IPS DF 6.9 (cell line): Measurements from ENCODE around the gene NLE1.
A peak's percentile ranks its signal among the peaks of the same experiment; 100 is the strongest.
"Not testable (repeated sequence)": the region's sequence is repeated elsewhere in the genome, so short reads cannot be mapped to it uniquely, and the experiment has no call there.

Experiments
- DNase-seq: peaks from one replicate; pipeline ENCODE4 v3.0.0-alpha.2; 2013; ENCODE audit warnings: low read depth, low spot score
- H3K27ac ChIP-seq: one replicate; pipeline ENCODE4 v1.5.1; 2013; ENCODE audit warnings: low read length, control low read depth
- H3K27me3 ChIP-seq: 2 replicates; pipeline ENCODE4 v1.6.1; 2013; ENCODE audit warnings: mild to moderate bottlenecking, low read length; ENCODE audit not compliant: control insufficient read depth, insufficient read depth
- H3K36me3 ChIP-seq: 2 replicates; pipeline ENCODE4 v1.6.1; 2013; ENCODE audit warnings: low read length; ENCODE audit not compliant: control insufficient read depth, insufficient read depth
- H3K4me1 ChIP-seq: 2 replicates; pipeline ENCODE4 v1.6.1; 2013; ENCODE audit warnings: low read length; ENCODE audit not compliant: control insufficient read depth, insufficient read depth
- H3K4me3 ChIP-seq: 2 replicates; pipeline ENCODE4 v1.5.1; 2013; ENCODE audit warnings: mild to moderate bottlenecking, low read length
- H3K9me3 ChIP-seq: 2 replicates; pipeline ENCODE4 v1.6.1; 2013; ENCODE audit warnings: low read length, inconsistent platforms; ENCODE audit not compliant: control insufficient read depth, insufficient read depth
- WGBS: extraction: QIAGEN DNeasy Blood & Tissue Kit; methylation state at CpG from one replicate; pipeline ENCODE4 v1.1.7; 2013; ENCODE audit warnings: mixed read lengths, missing lambda C conversion rate; ENCODE audit not compliant: insufficient read length, insufficient coverage; 5-methylcytosine and 5-hydroxymethylcytosine counted together

Gene NLE1

GRCh38 chr17:35101725-35102124 is 40.4 kb downstream of the NLE1 start:
- no peak for DNase-seq
- no peak overlapping the region for H3K27ac ChIP-seq
- no peaks in the 10 kb centered on the region for H3K27me3 ChIP-seq
- peaks cover 9% of the 10 kb centered on the region; the same call in 1 of the 2 replicates for H3K36me3 ChIP-seq
- 100% methylated on average over 1 of the region's 2 CpGs for WGBS
- H3K4me3 ChIP-seq = no peak overlapping the region
- H3K9me3 ChIP-seq = no peaks in the 10 kb centered on the region
- no peaks in the 10 kb centered on the region for H3K4me1 ChIP-seq

GRCh38 chr17:35101036-35101435 is 41.1 kb downstream of the NLE1 start:
- no CpG with 5 or more reads among the region's 14 CpGs for WGBS
- no peak overlapping the region for H3K4me3 ChIP-seq
- H3K36me3 ChIP-seq = peaks cover 9% of the 10 kb centered on the region; the same call in 1 of the 2 replicates
- H3K27ac ChIP-seq = no peak overlapping the region
- H3K4me1 ChIP-seq = no peaks in the 10 kb centered on the region
- DNase-seq = no peak
- no peaks in the 10 kb centered on the region for H3K27me3 ChIP-seq
- H3K9me3 ChIP-seq = no peaks in the 10 kb centered on the region

- H3K27me3 ChIP-seq = no peaks in the 10 kb centered on the region
- no peak overlapping the region for H3K4me3 ChIP-seq
- no peaks in the 10 kb centered on the region for H3K4me1 ChIP-seq
- DNase-seq = no peak
- H3K9me3 ChIP-seq = no peaks in the 10 kb centered on the region
- peaks cover 9% of the 10 kb centered on the region; the same call in 1 of the 2 replicates for H3K36me3 ChIP-seq
- no CpG with 5 or more reads among the region's 3 CpGs for WGBS
- H3K27ac ChIP-seq = no peak overlapping the region
Observed at GRCh38 chr17:35099908-35100307, 42.2 kb downstream of the NLE1 start.

- DNase-seq = no peak
- Histone ChIP-seq H3K4me3 (no peak overlapping the region; the same call in 1 of the 2 replicates), H3K4me1 (no peaks in the 10 kb centered on the region; the same call in 1 of the 2 replicates), H3K36me3 (0 out of 2 replicates have a peak, but pooled peaks cover 6% of the 10 kb centered on the region), H3K27ac (no peak overlapping the region), H3K9me3 (no peaks in the 10 kb centered on the region), H3K27me3 (no peaks in the 10 kb centered on the region)
- WGBS = no CpG with 5 or more reads among the region's 2 CpGs
Observed at GRCh38 chr17:35097776-35098175, 44.3 kb downstream of the NLE1 start.

GRCh38 chr17:35095741-35096140 is 46.4 kb downstream of the NLE1 start:
- no peak for DNase-seq

GRCh38 chr17:35094902-35095301 is 47.2 kb downstream of the NLE1 start:
- no peaks in the 10 kb centered on the region for H3K36me3 ChIP-seq
- H3K4me1 ChIP-seq = no peaks in the 10 kb centered on the region; the same call in 1 of the 2 replicates
- no peaks in the 10 kb centered on the region for H3K27me3 ChIP-seq
- DNase-seq = no peak
- WGBS = no CpG with 5 or more reads among the region's 2 CpGs
- no peak overlapping the region for H3K4me3 ChIP-seq
- H3K27ac ChIP-seq = no peak overlapping the region
- H3K9me3 ChIP-seq = no peaks in the 10 kb centered on the region

More at GRCh38 chr17:35095741-35096140, 46.4 kb downstream of the NLE1 start:
- H3K9me3 ChIP-seq = no peaks in the 10 kb centered on the region
- WGBS = no CpG with 5 or more reads among the region's 1 CpG
- no peaks in the 10 kb centered on the region; the same call in 1 of the 2 replicates for H3K4me1 ChIP-seq
- no peaks in the 10 kb centered on the region for H3K27me3 ChIP-seq
- no peak overlapping the region for H3K4me3 ChIP-seq
- no peak overlapping the region for H3K27ac ChIP-seq
- H3K36me3 ChIP-seq = no peaks in the 10 kb centered on the region

- not testable (repeated sequence) for H3K4me3 ChIP-seq, H3K27ac ChIP-seq, H3K27me3 ChIP-seq, DNase-seq, H3K9me3 ChIP-seq, H3K4me1 ChIP-seq, H3K36me3 ChIP-seq
- no CpG with 5 or more reads among the region's 11 CpGs for WGBS
Observed at GRCh38 chr17:35090707-35091106, 51.4 kb downstream of the NLE1 start.

GRCh38 chr17:35089586-35090296 is 52.4 kb downstream of the NLE1 start:
- Histone ChIP-seq H3K9me3 (no peaks in the 10 kb centered on the region), H3K27ac (no peak overlapping the region), H3K36me3 (no peaks in the 10 kb centered on the region), H3K27me3 (no peaks in the 10 kb centered on the region), H3K4me1 (peaks cover 1% of the 10 kb centered on the region; the same call in 1 of the 2 replicates), H3K4me3 (peak overlapping the region; percentile 31; the same call in 1 of the 2 replicates)
- peak; percentile 31 for DNase-seq
- no CpG with 5 or more reads among the region's 22 CpGs for WGBS

- Histone ChIP-seq H3K36me3 (no peaks in the 10 kb centered on the region), H3K4me3 (peak overlapping the region; percentile 75; the same call in 1 of the 2 replicates), H3K9me3 (no peaks in the 10 kb centered on the region), H3K4me1 (peaks cover 1% of the 10 kb centered on the region; the same call in 1 of the 2 replicates), H3K27ac (no peak overlapping the region), H3K27me3 (no peaks in the 10 kb centered on the region)
- WGBS = no CpG with 5 or more reads among the region's 80 CpGs
- DNase-seq = peak; percentile 35
Observed at GRCh38 chr17:35088881-35089585, 53.1 kb downstream of the NLE1 start.

GRCh38 chr17:35088356-35088880 is 53.7 kb downstream of the NLE1 start:
- H3K4me3 ChIP-seq = peak overlapping the region; percentile 75; the same call in 1 of the 2 replicates
- H3K9me3 ChIP-seq = no peaks in the 10 kb centered on the region
- no peak overlapping the region for H3K27ac ChIP-seq
- no CpG with 5 or more reads among the region's 26 CpGs for WGBS
- peak; percentile 5 for DNase-seq
- H3K4me1 ChIP-seq = peaks cover 1% of the 10 kb centered on the region; the same call in 1 of the 2 replicates
- H3K36me3 ChIP-seq = no peaks in the 10 kb centered on the region
- H3K27me3 ChIP-seq = no peaks in the 10 kb centered on the region
